Sciatic nerve (tissue), 2 donors: Measurements from ENCODE around the gene POR. TPM values are rescaled to one million over a fixed set of nuclear protein-coding genes. Genes with fewer than 3 reads are reported as not detected.
"Not testable (repeated sequence)": the region's sequence is repeated elsewhere in the genome, so short reads cannot be mapped to it uniquely, and the experiment has no call there.

Experiments
- ATAC-seq: fragments of 200-7000 bp; cut with Tn5 transposase; one replicate; pipeline ENCODE4 v1.9.1; 2020; ENCODE audit warnings: mild to moderate bottlenecking, moderate library complexity
- DNase-seq: peaks from one replicate; pipeline ENCODE4 v3.0.0-alpha.2; 2020; ENCODE audit warnings: low spot score
- intact Hi-C: fragments of 100-400 bp; cut with DNase I; formaldehyde crosslinking; loops from one replicate; pipeline ENCODE4 v1.14.2; 2022
- total RNA-seq: library from RNA; stranded (reverse); fragmentation: NEBNext Ultra II Directional; extraction: Animal tissue kit (Norgen Biotek cat#: 25700); gene quantifications from one replicate; pipeline ENCODE4 v1.2.1, GENCODE V29; 2021
- donor health status: DM: no; HTN: no; CAD: no.
- donor health status: DM: no; HTN: no; CAD: no.

The POR gene
- total RNA-seq, 1 donor from 2014 or later: 89.2 TPM

DNA sequence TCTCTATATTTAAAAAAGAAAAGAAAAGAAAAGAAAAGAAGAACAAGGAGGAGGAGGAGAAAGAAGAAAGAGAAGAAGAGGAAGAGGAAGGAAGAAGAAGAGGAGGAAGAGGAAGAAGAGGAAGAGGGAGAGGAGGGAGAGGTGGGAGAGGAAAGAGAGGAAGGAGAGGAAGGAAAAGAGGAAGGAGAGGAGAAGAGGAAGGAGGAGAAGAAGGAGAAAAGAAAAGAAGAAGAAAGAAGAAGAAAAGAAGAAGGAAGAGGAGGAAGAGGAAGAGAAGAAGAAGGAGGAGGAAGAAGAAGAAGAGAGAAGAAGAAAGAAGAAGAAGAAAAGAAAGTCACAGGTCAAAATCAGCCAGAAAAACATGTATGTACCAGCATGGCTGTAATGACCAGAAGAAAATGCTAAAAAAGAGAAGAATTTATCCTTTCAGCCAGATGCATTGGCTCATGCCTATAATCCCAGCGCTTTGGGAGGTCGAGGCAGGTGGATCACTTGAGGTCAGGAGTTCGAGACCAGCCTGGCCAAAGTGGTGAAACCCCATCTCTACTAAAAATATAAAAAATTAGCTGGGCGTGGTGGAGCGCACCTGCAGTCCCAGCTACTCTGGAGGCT, 5.3 kb upstream of the POR start:
- DNase-seq (no peak), ATAC-seq (no peak)
- intact Hi-C loops: no loop called here

DNA sequence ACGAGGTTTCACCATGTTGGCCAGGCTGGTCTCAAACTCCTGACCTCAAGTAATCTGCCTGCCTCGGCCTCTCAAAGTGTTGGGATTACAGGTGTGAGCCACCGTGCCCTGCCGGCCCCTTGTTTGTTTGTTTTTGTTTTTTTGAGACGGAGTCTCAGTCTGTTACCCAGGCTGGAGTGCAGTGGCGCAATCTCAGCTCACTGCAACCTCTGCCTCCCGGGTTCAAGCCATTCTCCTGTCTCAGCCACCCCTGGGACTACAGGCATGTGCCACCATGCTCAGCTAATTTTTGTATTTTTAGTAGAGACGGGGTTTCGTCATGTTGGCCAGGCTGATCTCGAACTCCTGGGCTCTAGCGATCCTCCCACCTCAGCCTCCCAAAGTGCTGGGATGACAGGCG, 3.8 kb upstream of the POR start:
- ATAC-seq, DNase-seq, intact Hi-C loops: not testable (repeated sequence)

GRCh38 chr7:75913437-75913836, 1.5 kb upstream of the POR start:
- intact Hi-C loops: no loop called here
- DNase-seq: no peak
- ATAC-seq: no peak

GRCh38 chr7:75914169-75914654, 743 bp upstream of the POR start:
- intact Hi-C loops: no loop called here
- ATAC-seq: peak; percentile 21
- no peak for DNase-seq

DNA sequence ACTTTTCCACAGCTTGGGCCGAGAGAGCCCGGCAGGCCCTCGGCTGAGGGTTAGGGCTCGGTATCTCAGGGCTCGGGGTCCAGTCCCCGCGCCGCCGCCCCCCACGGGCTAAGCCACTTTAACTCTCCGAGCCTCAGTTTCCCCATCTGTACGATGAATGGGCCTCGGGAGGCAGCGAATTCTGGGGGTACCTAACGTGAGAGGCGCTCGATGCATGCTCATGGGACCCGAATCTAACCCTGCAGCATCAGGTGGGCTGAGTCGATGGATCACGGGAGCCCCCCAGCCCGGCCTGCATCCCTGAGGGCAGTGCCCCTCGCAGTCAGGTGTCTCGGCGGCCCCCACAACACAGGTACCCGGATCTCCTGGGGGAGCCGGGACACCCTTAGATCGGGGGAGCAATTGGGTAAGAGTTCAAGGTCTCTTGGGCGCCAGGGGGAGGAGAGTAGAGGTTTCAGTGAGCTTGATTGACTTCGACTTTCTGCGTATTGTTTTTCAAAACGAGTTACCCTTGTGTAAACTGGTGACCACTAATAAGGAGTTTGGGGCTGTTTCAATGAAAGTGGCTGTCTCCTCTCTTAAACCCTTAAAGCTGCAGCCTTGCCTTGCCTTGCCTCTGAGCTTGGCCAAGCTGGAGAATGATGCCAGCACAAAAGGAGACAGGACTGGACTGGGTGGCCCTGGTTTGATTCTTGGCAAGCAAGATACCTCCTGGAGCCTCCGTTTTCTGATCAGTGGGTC, 631 bp downstream of the POR start:
- intact Hi-C loops: no loop called here
- ATAC-seq (peak; percentile 11), DNase-seq (no peak)

DNA sequence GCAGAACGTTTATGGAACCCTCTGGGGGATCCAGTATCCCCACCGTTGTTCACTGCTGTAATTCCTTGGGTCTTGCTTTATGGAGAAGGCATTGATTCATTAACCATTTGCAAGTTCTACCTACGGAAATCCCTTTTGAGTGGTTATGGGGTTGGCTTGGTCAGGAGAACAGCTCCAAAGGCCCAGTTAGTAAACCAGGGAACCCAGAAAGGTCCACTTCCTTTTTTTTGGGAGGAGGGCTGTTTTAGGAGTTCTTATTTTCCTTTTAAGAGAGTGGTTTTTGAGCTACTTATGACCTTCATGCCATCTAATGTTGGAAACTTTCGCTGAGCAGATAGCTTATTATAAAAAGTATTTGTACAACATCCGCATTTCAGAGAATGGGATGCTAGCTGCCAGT, 1.3 kb downstream of the POR start:
- intact Hi-C loops: no loop called here
- DNase-seq: no peak
- ATAC-seq: no peak

GRCh38 chr7:75916685-75917634, 2.0 kb downstream of the POR start:
- ATAC-seq: no peak
- intact Hi-C loops: no loop called here

GRCh38 chr7:75920431-75921161, 5.6 kb downstream of the POR start:
- DNase-seq (no peak), ATAC-seq (no peak)
- intact Hi-C loops: no loop called here

More at GRCh38 chr7:75916685-75917634, 2.0 kb downstream of the POR start:
- DNase-seq: no peak

DNA sequence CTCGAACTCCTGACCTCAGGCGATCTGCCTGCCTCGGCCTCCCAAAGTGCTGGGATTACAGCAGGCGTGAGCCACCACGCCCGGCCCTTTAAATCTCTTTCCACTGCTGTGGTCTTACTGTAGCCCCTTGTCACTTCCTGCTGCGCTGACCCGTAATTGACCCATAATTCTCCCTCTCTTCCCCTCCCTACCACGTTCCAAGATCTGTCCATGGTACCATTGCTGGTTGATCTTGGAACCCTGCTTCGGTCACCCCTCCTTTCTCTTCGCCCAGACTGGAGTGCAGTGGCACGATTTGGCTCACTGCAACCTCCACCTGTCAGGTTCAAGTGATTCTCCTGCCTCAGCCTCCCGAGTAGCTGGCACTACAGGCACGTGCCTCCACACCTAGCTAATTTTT, 6.5 kb downstream of the POR start:
- DNase-seq (no peak), ATAC-seq (no peak)
- intact Hi-C loops: no loop called here

GRCh38 chr7:75922966-75923603, 8.1 kb downstream of the POR start:
- no peak for DNase-seq
- no peak for ATAC-seq
- intact Hi-C loops: no loop called here

GRCh38 chr7:75924256-75924655, 9.3 kb downstream of the POR start:
- no peak for ATAC-seq
- intact Hi-C loops: no loop called here
- no peak for DNase-seq

GRCh38 chr7:75924889-75925288, 9.9 kb downstream of the POR start:
- ATAC-seq (no peak), DNase-seq (no peak)
- intact Hi-C loops: no loop called here

DNA sequence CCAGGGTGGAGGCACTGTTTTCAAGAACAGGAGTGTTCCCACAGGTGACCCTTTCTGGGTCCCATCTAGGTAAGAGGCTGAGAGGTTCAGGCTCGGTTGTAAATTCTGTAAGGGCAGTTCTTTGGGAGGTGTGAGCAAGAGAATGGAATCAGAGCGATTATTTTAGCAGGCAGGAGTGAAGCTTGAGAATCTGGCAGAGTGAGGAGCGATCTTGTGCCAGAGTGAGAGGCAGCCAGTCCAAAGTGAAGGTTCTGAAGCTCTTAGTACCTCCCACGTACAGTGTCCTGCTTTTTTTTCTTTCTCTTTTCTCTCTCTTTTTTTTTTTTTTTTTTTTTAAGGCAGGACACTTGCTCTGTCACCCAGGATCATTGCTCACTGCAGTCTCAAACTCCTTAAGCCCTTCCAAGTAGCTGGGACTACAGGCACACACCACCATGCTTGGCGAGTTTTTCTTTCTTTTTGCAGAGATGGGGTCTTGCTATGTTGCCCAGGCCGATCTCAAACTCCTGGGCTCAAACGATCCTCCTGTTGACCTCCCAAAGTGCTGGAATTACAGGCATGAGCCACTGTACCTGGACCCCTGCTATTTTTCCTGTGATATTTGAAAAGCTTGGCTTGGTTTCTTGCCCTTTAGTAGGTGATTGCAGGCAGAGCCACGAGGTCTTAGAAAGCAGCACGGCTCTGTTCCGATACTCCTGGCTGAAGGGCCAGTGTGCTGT, 10.9 kb downstream of the POR start:
- intact Hi-C loops: no loop called here
- no peak for DNase-seq
- ATAC-seq: peak; percentile 49

- no peak for ATAC-seq
- intact Hi-C loops: no loop called here
- no peak for DNase-seq
These were observed 13.6 kb downstream of the POR start for GRCh38 chr7:75928568-75928914.

DNA sequence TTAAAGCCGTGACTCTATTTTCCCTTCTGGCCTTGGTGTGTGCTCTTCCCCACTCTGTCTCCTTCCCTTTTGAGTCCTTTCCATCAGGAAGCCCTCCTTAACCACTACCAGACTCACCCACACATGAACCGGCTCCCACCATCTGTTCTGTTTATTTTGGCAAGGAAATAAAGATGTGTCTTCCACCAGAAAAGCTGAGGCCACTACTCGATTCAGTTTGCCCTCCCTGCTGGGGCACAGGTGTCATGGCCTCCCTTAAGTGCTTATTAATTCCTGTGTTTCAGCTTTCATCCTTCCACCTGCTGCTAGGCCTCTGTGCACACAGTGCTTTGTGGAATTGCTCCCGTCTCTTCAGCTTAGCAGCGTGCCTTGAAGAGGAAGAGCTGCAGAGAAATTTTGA, 16.7 kb downstream of the POR start:
- ATAC-seq (no peak), DNase-seq (no peak)
- intact Hi-C loops: no loop called here

- intact Hi-C loops: no loop called here
- ATAC-seq (peak; percentile 97), DNase-seq (peak; percentile 76)
These were observed 23.2 kb downstream of the POR start for GRCh38 chr7:75937958-75938786.

DNA sequence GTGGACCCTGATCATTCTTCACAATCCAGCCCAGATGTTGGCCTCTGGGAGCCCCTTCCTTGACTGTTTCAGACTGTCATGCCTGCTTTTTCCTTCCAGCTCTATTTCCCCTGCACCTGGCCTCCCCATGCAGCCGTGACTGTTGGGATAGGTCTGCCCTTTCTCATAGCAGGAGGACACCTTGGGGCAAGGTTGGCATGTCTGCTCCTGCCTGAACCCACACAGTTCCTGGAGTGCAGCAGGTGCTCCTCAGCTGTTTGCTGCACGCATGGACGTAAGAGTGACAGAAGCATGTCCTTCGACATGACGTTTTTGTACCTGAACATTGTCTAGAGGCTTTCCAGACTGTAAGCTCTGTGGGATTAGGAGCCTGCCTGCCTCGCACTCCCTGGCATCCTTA, 24.0 kb downstream of the POR start:
- DNase-seq (no peak), ATAC-seq (no peak)
- intact Hi-C loops: no loop called here
